K562 (cell line): ENCODE results near the gene TADA2A. TPM values are rescaled to one million over a fixed set of nuclear protein-coding genes. Genes with fewer than 3 reads are reported as not detected.
A peak's percentile ranks its signal among the peaks of the same experiment; 100 is the strongest.

Source experiments
- ARID1B ChIP-seq: fragments of 450-650 bp; IDR thresholded peaks from 2 replicates; pipeline ENCODE4 v1.6.1; 2016; ENCODE audit warnings: antibody characterized with exemption, mild to moderate bottlenecking, inconsistent platforms
- ARID2 ChIP-seq: fragments of 450-650 bp; IDR thresholded peaks from 2 replicates; pipeline ENCODE4 v1.6.1; 2017; ENCODE audit warnings: antibody characterized with exemption, mild to moderate bottlenecking
- ATF7 ChIP-seq: fragments of 450-650 bp; IDR thresholded peaks from 2 replicates; pipeline ENCODE4 v1.7.1; 2014; ENCODE audit warnings: mild to moderate bottlenecking, moderate library complexity
- BMI1 ChIP-seq: fragments of 150-350 bp; IDR thresholded peaks from 2 replicates; pipeline ENCODE4 v1.6.1; 2014; ENCODE audit warnings: low read length
- CAMTA2 ChIP-seq: fragments of 250-450 bp; sonication (Bioruptor Pico); conservative IDR thresholded peaks from 2 replicates; pipeline ENCODE4 v1.5.1; 2022
- CBFB ChIP-seq: sonication (generic); formaldehyde crosslinking; IDR thresholded peaks from 2 replicates; pipeline ENCODE4 v1.4.0; 2020; ENCODE audit warnings: mild to moderate bottlenecking, missing genetic modification reagents
- DLX4 ChIP-seq: fragments of 250-450 bp; sonication (Bioruptor Pico); IDR thresholded peaks from 2 replicates; pipeline ENCODE4 v1.6.1; 2021; ENCODE audit warnings: mild to moderate bottlenecking
- FOXK1 ChIP-seq: sonication (generic); formaldehyde crosslinking; IDR thresholded peaks from 2 replicates; pipeline ENCODE4 v1.8.0; 2022; ENCODE audit warnings: missing genetic modification reagents, mild to moderate bottlenecking, borderline replicate concordance
- GABPB2 ChIP-seq: fragments of 250-450 bp; sonication (Bioruptor Pico); conservative IDR thresholded peaks from 2 replicates; pipeline ENCODE4 v1.5.1; 2021; ENCODE audit warnings: mild to moderate bottlenecking
- GATAD2B ChIP-seq: fragments of 450-650 bp; IDR thresholded peaks from 2 replicates; pipeline ENCODE4 v1.6.1; 2017; ENCODE audit warnings: mild to moderate bottlenecking, borderline replicate concordance
- HCFC1 ChIP-seq: IDR thresholded peaks from 2 replicates; pipeline ENCODE4 v1.6.1; 2012; ENCODE audit warnings: low read depth, low read length, improper control_type of control experiment
- KDM1A ChIP-seq, 2 experiments: fragments of 450-650 bp; IDR thresholded peaks; 2 replicates each; pipeline ENCODE4 v1.6.1; 2016; ENCODE audit warnings: mild to moderate bottlenecking in 2 of 2
- KDM5B ChIP-seq: fragments of 200-600 bp; sonication (generic); IDR thresholded peaks from 2 replicates; pipeline ENCODE4 v1.6.1; 2012; ENCODE audit warnings: low read depth, mild to moderate bottlenecking, moderate library complexity, low read length, control low read depth, inconsistent platforms; ENCODE audit not compliant: insufficient replicate concordance
- LEF1 ChIP-seq: fragments of 450-650 bp; IDR thresholded peaks from 2 replicates; pipeline ENCODE4 v1.6.1; 2016; ENCODE audit warnings: mild to moderate bottlenecking
- MTF1 ChIP-seq: fragments of 250-450 bp; sonication (Bioruptor Pico); IDR thresholded peaks from 2 replicates; pipeline ENCODE4 v1.9.0; 2021; ENCODE audit warnings: moderate library complexity, mild to moderate bottlenecking, inconsistent platforms, borderline replicate concordance
- PHF20 ChIP-seq: fragments of 450-650 bp; IDR thresholded peaks from 2 replicates; pipeline ENCODE4 v1.6.1; 2018; ENCODE audit not compliant: partially characterized antibody
- PTRF ChIP-seq: fragments of 450-650 bp; IDR thresholded peaks from 2 replicates; pipeline ENCODE4 v1.6.1; 2016; ENCODE audit warnings: mild to moderate bottlenecking, missing genetic modification characterization, missing compliant biosample characterization
- RBBP5 ChIP-seq: fragments of 200-600 bp; sonication (generic); IDR thresholded peaks from 2 replicates; pipeline ENCODE4 v1.6.1; 2012; ENCODE audit warnings: borderline replicate concordance, mild to moderate bottlenecking, low read length, control low read depth, inconsistent platforms; ENCODE audit not compliant: insufficient read depth, poor library complexity, severe bottlenecking
- SMAD1 ChIP-seq: fragments of 150-350 bp; IDR thresholded peaks from 2 replicates; pipeline ENCODE4 v1.6.1; 2014; ENCODE audit warnings: low read length, low read depth; ENCODE audit not compliant: partially characterized antibody
- SMAD2 ChIP-seq: fragments of 150-350 bp; IDR thresholded peaks from 2 replicates; pipeline ENCODE4 v1.6.1; 2014; ENCODE audit warnings: low read depth, mild to moderate bottlenecking, low read length
- ZNF146 ChIP-seq: IDR thresholded peaks from one replicate; pipeline ENCODE4 v1.6.1; 2018; ENCODE audit warnings: missing compliant biosample characterization; ENCODE audit not compliant: unreplicated experiment
- ZNF436 ChIP-seq: fragments of 250-450, 450-650 bp; sonication (Bioruptor Pico); formaldehyde crosslinking; IDR thresholded peaks from 2 replicates; pipeline ENCODE4 v1.7.0; 2020; ENCODE audit warnings: mild to moderate bottlenecking
- ZNF507 ChIP-seq: conservative IDR thresholded peaks from 2 replicates; pipeline ENCODE4 v1.6.1; 2017; ENCODE audit warnings: missing genetic modification characterization, missing compliant biosample characterization
- ZNF583 ChIP-seq: fragments of 250-450 bp; sonication (Bioruptor Pico); IDR thresholded peaks from 2 replicates; pipeline ENCODE4 v1.4.0; 2020
- polyA plus RNA-seq, 8 experiments: library from polyadenylated mRNA; depleted of rRNA in 4 of 8; stranded (reverse) in 5 of 8; unstranded in 3 of 8; fragments of >200 nt; fragmentation: Nextera tagmentation in 2 of 8; fragmentation: Illumina TruSeq in 1 of 8; extraction: Ambion mirVana in 2 of 8; extraction: Trizol in 1 of 8; gene quantifications; 2 replicates each; pipeline versions ENCODE4 v1.2.1 to v1.2.3, GENCODE V29; 2011 to 2014; ENCODE audit warnings: inconsistent platforms in 1 of 8, missing spikeins in 1 of 8
- total RNA-seq, 7 experiments: library from RNA; depleted of rRNA in 6 of 7; stranded (reverse); fragments of >200 nt in 6 of 7; fragmentation: Illumina TruSeq in 2 of 7; extraction: Trizol in 2 of 7; gene quantifications; 2 replicates each; pipeline versions ENCODE4 v1.2.1 to v1.2.3, GENCODE V29; 2011 to 2021; ENCODE audit warnings: low replicate concordance in 1 of 7
- TF ChIP-seq, protein P1 (sequence below): fragments of 250-450 bp; sonication (Bioruptor Pico); IDR thresholded peaks from 2 replicates; pipeline ENCODE4 v1.5.0; 2020; ENCODE audit warnings: mild to moderate bottlenecking
- TF ChIP-seq, protein P2 (sequence below): fragments of 450-650 bp; formaldehyde crosslinking; IDR thresholded peaks from 2 replicates; pipeline ENCODE4 v1.4.0; 2022; ENCODE audit warnings: missing genetic modification characterization
- TF ChIP-seq, protein P3 (sequence below): fragments of 450-650 bp; IDR thresholded peaks from 2 replicates; pipeline ENCODE4 v1.6.1; 2016

TADA2A gene
- total and polyA plus RNA-seq, 9 of the 15 experiments (the other 6 are each of a cell fraction or from before 2014, with no cell fraction given), result 13.8 to 37.7 (median 25.0) TPM

- TF ChIP-seq, protein P1, sequence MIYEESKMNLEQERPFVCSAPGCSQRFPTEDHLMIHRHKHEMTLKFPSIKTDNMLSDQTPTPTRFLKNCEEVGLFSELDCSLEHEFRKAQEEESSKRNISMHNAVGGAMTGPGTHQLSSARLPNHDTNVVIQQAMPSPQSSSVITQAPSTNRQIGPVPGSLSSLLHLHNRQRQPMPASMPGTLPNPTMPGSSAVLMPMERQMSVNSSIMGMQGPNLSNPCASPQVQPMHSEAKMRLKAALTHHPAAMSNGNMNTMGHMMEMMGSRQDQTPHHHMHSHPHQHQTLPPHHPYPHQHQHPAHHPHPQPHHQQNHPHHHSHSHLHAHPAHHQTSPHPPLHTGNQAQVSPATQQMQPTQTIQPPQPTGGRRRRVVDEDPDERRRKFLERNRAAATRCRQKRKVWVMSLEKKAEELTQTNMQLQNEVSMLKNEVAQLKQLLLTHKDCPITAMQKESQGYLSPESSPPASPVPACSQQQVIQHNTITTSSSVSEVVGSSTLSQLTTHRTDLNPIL (CRISPR knock-in tag), result no peak
- no peak for TF ChIP-seq ZNF583 (CRISPR knock-in tag)
- TF ChIP-seq ATF7, result peak; percentile 41; the same call in 1 of the 2 replicates
- no peak for TF ChIP-seq FOXK1 (CRISPR knock-in tag)
- TF ChIP-seq ARID2, result no peak
- no peak for TF ChIP-seq ZNF146 (CRISPR knock-in tag)
- no peak for TF ChIP-seq KDM1A (IDR thresholded peaks at IDR 0.05)
- TF ChIP-seq SMAD2, result no peak
- no peak; the same call in 1 of the 2 replicates for TF ChIP-seq HCFC1
- no peak for TF ChIP-seq ARID1B
- no peak for TF ChIP-seq DLX4 (CRISPR knock-in tag)
- no peak for TF ChIP-seq GATAD2B
- TF ChIP-seq LEF1, result 0 out of 2 replicates have a peak, but pooled peaks have one; percentile 24
- no peak for TF ChIP-seq PTRF (tag)
- TF ChIP-seq, protein P2, sequence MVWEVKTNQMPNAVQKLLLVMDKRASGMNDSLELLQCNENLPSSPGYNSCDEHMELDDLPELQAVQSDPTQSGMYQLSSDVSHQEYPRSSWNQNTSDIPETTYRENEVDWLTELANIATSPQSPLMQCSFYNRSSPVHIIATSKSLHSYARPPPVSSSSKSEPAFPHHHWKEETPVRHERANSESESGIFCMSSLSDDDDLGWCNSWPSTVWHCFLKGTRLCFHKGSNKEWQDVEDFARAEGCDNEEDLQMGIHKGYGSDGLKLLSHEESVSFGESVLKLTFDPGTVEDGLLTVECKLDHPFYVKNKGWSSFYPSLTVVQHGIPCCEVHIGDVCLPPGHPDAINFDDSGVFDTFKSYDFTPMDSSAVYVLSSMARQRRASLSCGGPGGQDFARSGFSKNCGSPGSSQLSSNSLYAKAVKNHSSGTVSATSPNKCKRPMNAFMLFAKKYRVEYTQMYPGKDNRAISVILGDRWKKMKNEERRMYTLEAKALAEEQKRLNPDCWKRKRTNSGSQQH (CRISPR knock-in tag), result no peak
- TF ChIP-seq KDM5B, result peak; percentile 73
- no peak for TF ChIP-seq BMI1
- no peak for TF ChIP-seq GABPB2 (CRISPR knock-in tag)
- peak; percentile 58 for TF ChIP-seq SMAD1
- TF ChIP-seq ZNF507 (tag), result no peak
- TF ChIP-seq PHF20, result peak; percentile 43
- no peak for TF ChIP-seq ZNF436 (CRISPR knock-in tag)
- no peak for TF ChIP-seq MTF1 (CRISPR knock-in tag)
- TF ChIP-seq CBFB (CRISPR knock-in tag), result no peak
- no peak for TF ChIP-seq CAMTA2 (CRISPR knock-in tag)
- TF ChIP-seq RBBP5, result no peak
- TF ChIP-seq, protein P3, sequence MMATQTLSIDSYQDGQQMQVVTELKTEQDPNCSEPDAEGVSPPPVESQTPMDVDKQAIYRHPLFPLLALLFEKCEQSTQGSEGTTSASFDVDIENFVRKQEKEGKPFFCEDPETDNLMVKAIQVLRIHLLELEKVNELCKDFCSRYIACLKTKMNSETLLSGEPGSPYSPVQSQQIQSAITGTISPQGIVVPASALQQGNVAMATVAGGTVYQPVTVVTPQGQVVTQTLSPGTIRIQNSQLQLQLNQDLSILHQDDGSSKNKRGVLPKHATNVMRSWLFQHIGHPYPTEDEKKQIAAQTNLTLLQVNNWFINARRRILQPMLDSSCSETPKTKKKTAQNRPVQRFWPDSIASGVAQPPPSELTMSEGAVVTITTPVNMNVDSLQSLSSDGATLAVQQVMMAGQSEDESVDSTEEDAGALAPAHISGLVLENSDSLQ, result no peak
Measured at GRCh38 chr17:37406635-37407461, at the start of gene TADA2A, which contains the start of gene ACACA (continued).
